H9 (cell line): ENCODE measurements around the gene B3GNT9. TPM values are rescaled to one million over a fixed set of nuclear protein-coding genes. Genes with fewer than 3 reads are reported as not detected.

Experiments
- DNase-seq: peaks from one replicate; pipeline ENCODE4 v3.0.0-alpha.2; 2017
- H2AFZ ChIP-seq: one replicate; pipeline ENCODE4 v1.6.1; 2013; ENCODE audit warnings: mild to moderate bottlenecking, low read length, control low read depth, moderate library complexity
- H2AK5ac ChIP-seq: 2 replicates; pipeline ENCODE4 v1.6.1; 2013; ENCODE audit warnings: low read length, control low read depth, mixed read lengths; ENCODE audit not compliant: insufficient read length
- H2BK120ac ChIP-seq: one replicate; pipeline ENCODE4 v1.6.1; 2013; ENCODE audit warnings: low read depth, mild to moderate bottlenecking, low read length, control low read depth, inconsistent platforms; ENCODE audit not compliant: poor library complexity, severe bottlenecking
- H2BK12ac ChIP-seq: 2 replicates; pipeline ENCODE4 v1.6.1; 2013; ENCODE audit warnings: low read length, control low read depth, mixed read lengths, low read depth; ENCODE audit not compliant: insufficient read length
- H2BK15ac ChIP-seq: 2 replicates; pipeline ENCODE4 v1.6.1; 2013; ENCODE audit warnings: low read depth, low read length, control low read depth
- H2BK20ac ChIP-seq: one replicate; pipeline ENCODE4 v1.6.1; 2013; ENCODE audit warnings: low read depth, mild to moderate bottlenecking, low read length, control low read depth, inconsistent platforms; ENCODE audit not compliant: poor library complexity, severe bottlenecking
- H2BK5ac ChIP-seq: 2 replicates; pipeline ENCODE4 v1.6.1; 2013; ENCODE audit warnings: low read length, control low read depth, mixed read lengths; ENCODE audit not compliant: insufficient read length
- H3K14ac ChIP-seq: 2 replicates; pipeline ENCODE4 v1.6.1; 2013; ENCODE audit warnings: low read length, control low read depth; ENCODE audit not compliant: insufficient read depth
- H3K18ac ChIP-seq: 2 replicates; pipeline ENCODE4 v1.6.1; 2013; ENCODE audit warnings: low read depth, mild to moderate bottlenecking, mixed read lengths, low read length, control low read depth; ENCODE audit not compliant: insufficient read length
- H3K23ac ChIP-seq: 2 replicates; pipeline ENCODE4 v1.6.1; 2013; ENCODE audit warnings: low read length, control low read depth, mixed read lengths, low read depth; ENCODE audit not compliant: insufficient read length
- H3K23me2 ChIP-seq: 2 replicates; pipeline ENCODE4 v1.6.1; 2013; ENCODE audit warnings: low read depth, mild to moderate bottlenecking, mixed read lengths, low read length, control low read depth; ENCODE audit not compliant: insufficient read length, poor library complexity, severe bottlenecking
- H3K27ac ChIP-seq: 2 replicates; pipeline ENCODE4 v1.5.1; 2013; ENCODE audit warnings: low read length, control low read depth, mixed read lengths, low read depth; ENCODE audit not compliant: insufficient read length
- H3K27me3 ChIP-seq: 2 replicates; pipeline ENCODE4 v1.6.1; 2013; ENCODE audit warnings: low read length, control low read depth, inconsistent platforms; ENCODE audit not compliant: insufficient read depth
- H3K4ac ChIP-seq: 2 replicates; pipeline ENCODE4 v1.6.1; 2013; ENCODE audit warnings: low read depth, mild to moderate bottlenecking, control low read depth, inconsistent platforms, low read length, moderate library complexity
- H3K4me1 ChIP-seq: 2 replicates; pipeline ENCODE4 v1.6.1; 2013; ENCODE audit warnings: low read length, control low read depth, inconsistent platforms; ENCODE audit not compliant: insufficient read depth
- H3K4me2 ChIP-seq: 2 replicates; pipeline ENCODE4 v1.6.1; 2013; ENCODE audit warnings: low read length, control low read depth, mixed read lengths; ENCODE audit not compliant: insufficient read length, insufficient read depth
- H3K56ac ChIP-seq: 2 replicates; pipeline ENCODE4 v1.6.1; 2013; ENCODE audit warnings: low read depth, mild to moderate bottlenecking, mixed read lengths, low read length, control low read depth; ENCODE audit not compliant: insufficient read length
- H3K79me1 ChIP-seq: 2 replicates; pipeline ENCODE4 v1.6.1; 2013; ENCODE audit warnings: low read depth, mild to moderate bottlenecking, moderate library complexity, low read length, control low read depth, inconsistent platforms; ENCODE audit not compliant: insufficient read depth, poor library complexity, severe bottlenecking
- H3K79me2 ChIP-seq: 2 replicates; pipeline ENCODE4 v1.6.1; 2013; ENCODE audit warnings: low read length, control low read depth, inconsistent platforms; ENCODE audit not compliant: insufficient read depth
- H3K9ac ChIP-seq: 2 replicates; pipeline ENCODE4 v1.6.1; 2013; ENCODE audit warnings: low read length, control low read depth, mixed read lengths; ENCODE audit not compliant: insufficient read length; ENCODE audit errors: extremely low read depth
- H3K9me3 ChIP-seq: one replicate; pipeline ENCODE4 v1.6.1; 2013; ENCODE audit warnings: low read depth, low read length, inconsistent platforms; ENCODE audit not compliant: control insufficient read depth
- H3T11ph ChIP-seq: one replicate; pipeline ENCODE4 v1.6.1; 2013; ENCODE audit warnings: mild to moderate bottlenecking, low read length, control low read depth, inconsistent platforms
- H4K20me1 ChIP-seq: one replicate; pipeline ENCODE4 v1.6.1; 2013; ENCODE audit not compliant: control insufficient read depth, insufficient read length, insufficient read depth
- H4K5ac ChIP-seq: 2 replicates; pipeline ENCODE4 v1.6.1; 2013; ENCODE audit warnings: low read depth, mild to moderate bottlenecking, mixed read lengths, low read length, control low read depth; ENCODE audit not compliant: insufficient read length
- H4K8ac ChIP-seq: replicated peaks from 2 replicates; pipeline ENCODE4 v1.6.1; 2013; ENCODE audit warnings: low read length, control low read depth, mixed read lengths, low read depth; ENCODE audit not compliant: insufficient read length
- H4K91ac ChIP-seq: 2 replicates; pipeline ENCODE4 v1.6.1; 2013; ENCODE audit warnings: low read depth, mild to moderate bottlenecking, moderate library complexity, mixed read lengths, low read length, control low read depth; ENCODE audit not compliant: insufficient read length
- H3K27ac Mint-ChIP-seq, 3 experiments: 2 replicates in 2 of 3; 3 replicates in 1 of 3; pipeline ENCODE4 v1.8.0; 2020 to 2021; ENCODE audit warnings: mixed read lengths in 3 of 3, mild to moderate bottlenecking in 1 of 3, moderate library complexity in 1 of 3
- H3K27me3 Mint-ChIP-seq: 2 replicates; pipeline ENCODE4 v1.8.0; 2021; ENCODE audit warnings: low read depth, mild to moderate bottlenecking, moderate library complexity, mixed read lengths
- H3K36me3 Mint-ChIP-seq, 3 experiments: 2 replicates in 2 of 3; 3 replicates in 1 of 3; pipeline ENCODE4 v1.8.0; 2020 to 2021; ENCODE audit warnings: low read depth in 3 of 3, mixed read lengths in 3 of 3; ENCODE audit not compliant: insufficient read depth in 1 of 3
- H3K4me1 Mint-ChIP-seq, 2 experiments: 2 replicates each; pipeline ENCODE4 v1.8.0; 2020; ENCODE audit warnings: mixed read lengths in 2 of 2
- H3K4me3 Mint-ChIP-seq, 2 experiments: 2 replicates in 1 of 2; 3 replicates in 1 of 2; pipeline ENCODE4 v1.8.0; 2020 to 2021; ENCODE audit warnings: mild to moderate bottlenecking in 2 of 2, mixed read lengths in 2 of 2, moderate library complexity in 1 of 2
- H3K9me3 Mint-ChIP-seq, 2 experiments: 2 replicates in 1 of 2; 3 replicates in 1 of 2; pipeline ENCODE4 v1.8.0; 2020; ENCODE audit warnings: mild to moderate bottlenecking in 2 of 2, mixed read lengths in 2 of 2, moderate library complexity in 1 of 2
- WGBS: extraction: QIAGEN DNeasy Blood & Tissue Kit; methylation state at CpG from one replicate; pipeline ENCODE4 v1.1.7; 2013; ENCODE audit warnings: missing lambda C conversion rate, low lambda C conversion rate, mixed read lengths; ENCODE audit not compliant: insufficient read length; ENCODE audit errors: extremely low coverage; 5-methylcytosine and 5-hydroxymethylcytosine counted together
- total RNA-seq: library from RNA; stranded (reverse); gene quantifications from 2 replicates; pipeline ENCODE4 v1.2.1, GENCODE V29; 2021
- TF ChIP-seq, protein P1 (sequence below): fragments of 200-600 bp; sonication (generic); conservative IDR thresholded peaks from 3 replicates; pipeline ENCODE4 v1.8.0; 2021; ENCODE audit warnings: antibody characterized with exemption, mild to moderate bottlenecking

B3GNT9 gene
- total RNA-seq, 1 experiment from 2014 or later = 11.2 TPM

DNA sequence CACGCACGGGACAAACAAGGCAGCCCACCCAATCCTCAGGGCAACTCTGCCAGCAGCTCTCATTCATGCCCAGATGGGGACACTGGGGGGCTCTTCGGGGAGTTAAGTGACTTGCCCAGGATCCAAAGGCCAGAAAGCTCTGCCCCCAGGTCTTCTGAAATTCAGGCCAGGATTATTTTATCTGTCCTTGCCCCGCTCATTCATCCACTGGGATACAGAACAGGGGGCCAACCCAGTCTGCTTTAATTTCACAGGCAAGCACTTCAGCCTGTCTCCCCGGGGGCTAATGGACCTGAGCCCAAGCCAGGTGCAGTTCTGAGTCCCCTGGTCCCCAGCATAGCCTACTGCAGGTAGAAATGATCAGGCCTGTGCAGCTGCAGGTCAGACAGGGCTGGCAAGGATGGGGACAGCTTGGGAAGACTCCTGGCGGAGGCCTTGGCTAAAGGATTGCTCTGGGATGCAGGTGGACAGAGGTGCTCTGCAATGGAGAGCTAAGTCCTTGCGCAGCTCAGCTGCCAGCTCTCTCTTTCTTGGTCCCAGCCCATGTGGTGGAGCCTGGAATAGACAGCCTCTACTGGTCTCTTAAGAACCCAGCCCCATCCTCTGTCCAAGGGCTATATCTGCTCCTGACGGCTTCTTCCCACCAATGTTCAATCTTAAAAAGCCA is 766 bp upstream of the B3GNT9 start:
- H3K18ac ChIP-seq = no peak overlapping the region
- no peak overlapping the region for H2AFZ ChIP-seq
- no peak overlapping the region for H4K8ac ChIP-seq
- no peaks in the 10 kb centered on the region for H3K9me3 ChIP-seq
- H3K23ac ChIP-seq = no peak overlapping the region
- no peaks in the 10 kb centered on the region for H3K4me1 ChIP-seq
- peaks cover 39% of the 10 kb centered on the region for H3K27me3 ChIP-seq
- H3K56ac ChIP-seq = no peak overlapping the region
- H2BK15ac ChIP-seq = no peak overlapping the region
- no peak overlapping the region for H3K4ac ChIP-seq
- H3K27ac ChIP-seq = no peak overlapping the region
- H3T11ph ChIP-seq = no peak overlapping the region
- no peak overlapping the region for H2BK120ac ChIP-seq
- no peak overlapping the region for H2AK5ac ChIP-seq
- H4K5ac ChIP-seq = no peak overlapping the region
- peaks cover 15% of the 10 kb centered on the region for H3K23me2 ChIP-seq
- H3K79me1 ChIP-seq = no peaks in the 10 kb centered on the region
- H3K4me3 Mint-ChIP-seq = peak overlapping the region; percentile 65 to 80
- H3K9ac ChIP-seq = no peak overlapping the region
- WGBS = no CpG with 5 or more reads among the region's 8 CpGs
- DNase-seq = no peak
- no peak overlapping the region for H4K91ac ChIP-seq
- H3K79me2 ChIP-seq = no peaks in the 10 kb centered on the region
- no peak overlapping the region for H2BK5ac ChIP-seq
- H3K9me3 Mint-ChIP-seq = peaks cover 0 to 5% of the 10 kb centered on the region in 2 experiments; a peak in 3 of 5 replicates
- H4K20me1 ChIP-seq = no peaks in the 10 kb centered on the region
- peak overlapping the region; percentile 65 for H3K4me2 ChIP-seq
- H3K27me3 Mint-ChIP-seq = peaks cover 57% of the 10 kb centered on the region
- H3K27ac Mint-ChIP-seq = peak overlapping the region in 2 of 3 experiments; percentile 13 to 28; a peak in 1 of 7 replicates
- H2BK12ac ChIP-seq = no peak overlapping the region
- no peak overlapping the region for H3K14ac ChIP-seq
- peaks cover 10 to 25% (median 23%) of the 10 kb centered on the region in 3 experiments for H3K36me3 Mint-ChIP-seq
- peaks cover 10 to 16% of the 10 kb centered on the region in 2 experiments for H3K4me1 Mint-ChIP-seq
- TF ChIP-seq, protein P1, sequence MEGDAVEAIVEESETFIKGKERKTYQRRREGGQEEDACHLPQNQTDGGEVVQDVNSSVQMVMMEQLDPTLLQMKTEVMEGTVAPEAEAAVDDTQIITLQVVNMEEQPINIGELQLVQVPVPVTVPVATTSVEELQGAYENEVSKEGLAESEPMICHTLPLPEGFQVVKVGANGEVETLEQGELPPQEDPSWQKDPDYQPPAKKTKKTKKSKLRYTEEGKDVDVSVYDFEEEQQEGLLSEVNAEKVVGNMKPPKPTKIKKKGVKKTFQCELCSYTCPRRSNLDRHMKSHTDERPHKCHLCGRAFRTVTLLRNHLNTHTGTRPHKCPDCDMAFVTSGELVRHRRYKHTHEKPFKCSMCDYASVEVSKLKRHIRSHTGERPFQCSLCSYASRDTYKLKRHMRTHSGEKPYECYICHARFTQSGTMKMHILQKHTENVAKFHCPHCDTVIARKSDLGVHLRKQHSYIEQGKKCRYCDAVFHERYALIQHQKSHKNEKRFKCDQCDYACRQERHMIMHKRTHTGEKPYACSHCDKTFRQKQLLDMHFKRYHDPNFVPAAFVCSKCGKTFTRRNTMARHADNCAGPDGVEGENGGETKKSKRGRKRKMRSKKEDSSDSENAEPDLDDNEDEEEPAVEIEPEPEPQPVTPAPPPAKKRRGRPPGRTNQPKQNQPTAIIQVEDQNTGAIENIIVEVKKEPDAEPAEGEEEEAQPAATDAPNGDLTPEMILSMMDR = no peak
- no peak overlapping the region for H2BK20ac ChIP-seq
